HG03175 (cell line): Measurements from ENCODE around the gene ARL4C.
A peak's percentile ranks its signal among the peaks of the same experiment; 100 is the strongest.

Experiments used
- ATAC-seq: cut with Tn5 transposase; IDR thresholded peaks from one replicate; pipeline ENCODE4 v1.9.1; 2021; ENCODE audit warnings: mild to moderate bottlenecking, moderate library complexity; ENCODE audit not compliant: unreplicated experiment

Gene ARL4C

GRCh38 chr2:234448506-234449184 lies 48.2 kb downstream of the ARL4C start:
- ATAC-seq, result no peak

- ATAC-seq, result no peak
These were observed 48.9 kb downstream of the ARL4C start for GRCh38 chr2:234447963-234448362.

DNA sequence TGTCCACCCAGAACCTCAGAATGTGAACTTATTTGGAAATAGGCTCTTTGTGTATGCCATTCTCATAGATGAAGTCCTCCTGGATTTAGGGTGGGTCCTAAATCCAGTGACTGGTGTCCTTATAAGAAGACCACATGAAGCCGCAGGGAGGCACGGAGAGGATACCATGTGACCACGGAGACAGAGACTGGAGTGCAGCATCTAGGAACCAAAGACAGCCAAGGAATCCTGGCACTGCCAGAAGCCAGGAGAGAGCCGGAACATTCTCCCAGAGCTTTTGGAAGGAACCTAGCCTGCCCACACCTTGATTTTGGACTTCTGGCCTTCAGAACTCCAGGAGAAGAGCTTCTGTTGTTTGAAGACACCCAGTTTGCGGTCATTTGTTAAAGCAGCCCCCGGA lies 49.7 kb downstream of the ARL4C start:
- no peak for ATAC-seq

- ATAC-seq, result peak; percentile 96
These were observed 50.3 kb downstream of the ARL4C start for GRCh38 chr2:234446404-234447076.

- ATAC-seq, result no peak
These were observed 52.0 kb downstream of the ARL4C start for GRCh38 chr2:234444893-234445292.

DNA sequence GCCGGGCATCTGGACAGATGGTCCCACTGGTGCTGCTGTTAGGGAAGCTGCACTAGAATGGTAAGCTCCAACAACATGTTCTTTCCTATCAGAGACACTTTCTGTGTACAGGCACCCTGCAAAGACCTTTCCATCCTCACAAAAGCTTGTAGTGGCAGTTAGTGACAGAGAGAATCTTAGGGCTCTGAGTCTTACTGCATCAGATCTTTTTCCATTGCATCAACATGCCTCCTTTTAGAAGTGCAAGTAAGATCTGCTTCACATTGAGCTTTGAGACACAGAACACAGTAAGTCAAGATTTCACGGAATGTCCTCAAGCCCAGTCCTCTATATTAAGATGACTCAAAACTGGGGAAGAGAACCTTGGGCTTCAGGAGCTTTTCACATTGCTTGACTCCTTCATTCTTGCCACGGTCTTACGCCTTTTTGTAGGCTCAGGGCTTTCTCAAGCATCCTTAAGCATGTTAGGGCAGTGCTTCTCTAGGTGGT lies 52.6 kb downstream of the ARL4C start:
- no peak for ATAC-seq
